ENCODE measurements around the gene ACTA2. TPM values are rescaled to one million over a fixed set of nuclear protein-coding genes. Genes with fewer than 3 reads are reported as not detected.

The ACTA2 gene
- polyA plus RNA-seq, 1 of the 3 experiments (the other 2 are of a cell fraction), result 130 TPM

GRCh38 chr10:88981435-88981834 lies 28.9 kb upstream of the ACTA2 start (continued):
- TF ChIP-seq YY1 (IDR thresholded peaks at IDR 0.05; ENCODE audit: low read depth), result no peak
- TF ChIP-seq NFIC (IDR thresholded peaks at IDR 0.05; ENCODE audit: borderline replicate concordance), result no peak
- no peak for TF ChIP-seq TCF12 (IDR thresholded peaks at IDR 0.05)
- no peak for TF ChIP-seq RAD21 (IDR thresholded peaks at IDR 0.05; ENCODE audit: low read length)
- TF ChIP-seq IRF3 (IDR thresholded peaks at IDR 0.05; ENCODE audit: low read depth, low read length), result no peak
- no peak for TF ChIP-seq USF2 (IDR thresholded peaks at IDR 0.05; ENCODE audit: borderline replicate concordance, low read depth, low read length)
- TF ChIP-seq FOSL2 (IDR thresholded peaks at IDR 0.05; ENCODE audit: borderline replicate concordance, low read depth), result no peak
- TF ChIP-seq GABPA (IDR thresholded peaks at IDR 0.05; ENCODE audit: low read depth), result no peak
- no peak for TF ChIP-seq EZH2phosphoT487 (IDR thresholded peaks at IDR 0.05; ENCODE audit: borderline replicate concordance, low read depth)
- no peak for TF ChIP-seq FOXJ3 (CRISPR knock-in tag; IDR thresholded peaks at IDR 0.05)
- TF ChIP-seq REST (IDR thresholded peaks at IDR 0.05; ENCODE audit: low read depth, low read length), result no peak

GRCh38 chr10:88980800-88981199 lies 28.2 kb upstream of the ACTA2 start:
- ChIA-PET POLR2A (no interaction called here), CTCF (interaction anchor here (0.7 to 8.7 kb wide), 4 partner anchors 10 to 145 kb away, joined by 3 to 90 read pairs (median 4); partner anchors contain the start of gene FAS)
- no peaks in the 10 kb centered on the region for H3K9me2 ChIP-seq
- WGBS (ENCODE audit: low lambda C conversion rate), result 95% methylated on average over 3 of the region's 4 CpGs
- H3K27ac ChIP-seq (ENCODE audit: low read depth in 2 of 2, low read length in 1 of 2), result no peak overlapping the region
- no peaks in the 10 kb centered on the region for H4K20me1 ChIP-seq (ENCODE audit: insufficient read depth)
- no peak overlapping the region for H2AFZ ChIP-seq (ENCODE audit: low read depth)
- peaks cover 3% of the 10 kb centered on the region; the same call in 1 of the 2 replicates for H3K79me2 ChIP-seq (ENCODE audit: insufficient read depth)
- H3K9ac ChIP-seq, result no peak overlapping the region
- H3K36me3 ChIP-seq (replicated peaks in 1 of 2; ENCODE audit: control insufficient read depth in 1 of 2, insufficient read depth in 2 of 2, low read length in 1 of 2), result peaks cover 5% of the 10 kb centered on the region in 2 experiments
- H3K4me3 ChIP-seq (ENCODE audit: low read depth in 2 of 2, low read length in 1 of 2), result no peak overlapping the region
- DNase-seq, result no peak
- 0 out of 2 replicates have a peak overlapping the region, but pooled peaks have one; percentile 9 for H3K4me2 ChIP-seq
- no peaks in the 10 kb centered on the region for H3K27me3 ChIP-seq (ENCODE audit: insufficient read depth)
- no peaks in the 10 kb centered on the region for H3F3A ChIP-seq (replicated peaks; ENCODE audit: insufficient read depth)
- H3K9me3 ChIP-seq, result no peaks in the 10 kb centered on the region
- peaks cover 6 to 41% of the 10 kb centered on the region in 2 experiments; a peak in 3 of 4 replicates for H3K4me1 ChIP-seq (ENCODE audit: control insufficient read depth in 1 of 2, insufficient read depth in 2 of 2, low read depth in 1 of 2, low read length in 1 of 2)
- TF ChIP-seq, protein P1, sequence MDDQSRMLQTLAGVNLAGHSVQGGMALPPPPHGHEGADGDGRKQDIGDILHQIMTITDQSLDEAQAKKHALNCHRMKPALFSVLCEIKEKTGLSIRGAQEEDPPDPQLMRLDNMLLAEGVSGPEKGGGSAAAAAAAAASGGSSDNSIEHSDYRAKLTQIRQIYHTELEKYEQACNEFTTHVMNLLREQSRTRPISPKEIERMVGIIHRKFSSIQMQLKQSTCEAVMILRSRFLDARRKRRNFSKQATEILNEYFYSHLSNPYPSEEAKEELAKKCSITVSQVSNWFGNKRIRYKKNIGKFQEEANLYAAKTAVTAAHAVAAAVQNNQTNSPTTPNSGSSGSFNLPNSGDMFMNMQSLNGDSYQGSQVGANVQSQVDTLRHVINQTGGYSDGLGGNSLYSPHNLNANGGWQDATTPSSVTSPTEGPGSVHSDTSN (IDR thresholded peaks at IDR 0.05), result no peak
- TF ChIP-seq MEF2A (IDR thresholded peaks at IDR 0.05; ENCODE audit: borderline replicate concordance, low read depth) (no peak), RXRA (IDR thresholded peaks at IDR 0.05; ENCODE audit: borderline replicate concordance, low read depth) (no peak), TAF1 (IDR thresholded peaks at IDR 0.05; ENCODE audit: borderline replicate concordance, low read depth, low read length) (no peak), USF2 (IDR thresholded peaks at IDR 0.05; ENCODE audit: borderline replicate concordance, low read depth, low read length) (no peak), CHD2 (IDR thresholded peaks at IDR 0.05; ENCODE audit: low read length, partially characterized antibody) (no peak), GABPA (IDR thresholded peaks at IDR 0.05; ENCODE audit: low read depth) (no peak), FOSL2 (IDR thresholded peaks at IDR 0.05; ENCODE audit: borderline replicate concordance, low read depth) (no peak)
- TF ChIP-seq, protein P2, sequence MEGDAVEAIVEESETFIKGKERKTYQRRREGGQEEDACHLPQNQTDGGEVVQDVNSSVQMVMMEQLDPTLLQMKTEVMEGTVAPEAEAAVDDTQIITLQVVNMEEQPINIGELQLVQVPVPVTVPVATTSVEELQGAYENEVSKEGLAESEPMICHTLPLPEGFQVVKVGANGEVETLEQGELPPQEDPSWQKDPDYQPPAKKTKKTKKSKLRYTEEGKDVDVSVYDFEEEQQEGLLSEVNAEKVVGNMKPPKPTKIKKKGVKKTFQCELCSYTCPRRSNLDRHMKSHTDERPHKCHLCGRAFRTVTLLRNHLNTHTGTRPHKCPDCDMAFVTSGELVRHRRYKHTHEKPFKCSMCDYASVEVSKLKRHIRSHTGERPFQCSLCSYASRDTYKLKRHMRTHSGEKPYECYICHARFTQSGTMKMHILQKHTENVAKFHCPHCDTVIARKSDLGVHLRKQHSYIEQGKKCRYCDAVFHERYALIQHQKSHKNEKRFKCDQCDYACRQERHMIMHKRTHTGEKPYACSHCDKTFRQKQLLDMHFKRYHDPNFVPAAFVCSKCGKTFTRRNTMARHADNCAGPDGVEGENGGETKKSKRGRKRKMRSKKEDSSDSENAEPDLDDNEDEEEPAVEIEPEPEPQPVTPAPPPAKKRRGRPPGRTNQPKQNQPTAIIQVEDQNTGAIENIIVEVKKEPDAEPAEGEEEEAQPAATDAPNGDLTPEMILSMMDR (IDR thresholded peaks at IDR 0.05), result no peak
- TF ChIP-seq, protein P3, sequence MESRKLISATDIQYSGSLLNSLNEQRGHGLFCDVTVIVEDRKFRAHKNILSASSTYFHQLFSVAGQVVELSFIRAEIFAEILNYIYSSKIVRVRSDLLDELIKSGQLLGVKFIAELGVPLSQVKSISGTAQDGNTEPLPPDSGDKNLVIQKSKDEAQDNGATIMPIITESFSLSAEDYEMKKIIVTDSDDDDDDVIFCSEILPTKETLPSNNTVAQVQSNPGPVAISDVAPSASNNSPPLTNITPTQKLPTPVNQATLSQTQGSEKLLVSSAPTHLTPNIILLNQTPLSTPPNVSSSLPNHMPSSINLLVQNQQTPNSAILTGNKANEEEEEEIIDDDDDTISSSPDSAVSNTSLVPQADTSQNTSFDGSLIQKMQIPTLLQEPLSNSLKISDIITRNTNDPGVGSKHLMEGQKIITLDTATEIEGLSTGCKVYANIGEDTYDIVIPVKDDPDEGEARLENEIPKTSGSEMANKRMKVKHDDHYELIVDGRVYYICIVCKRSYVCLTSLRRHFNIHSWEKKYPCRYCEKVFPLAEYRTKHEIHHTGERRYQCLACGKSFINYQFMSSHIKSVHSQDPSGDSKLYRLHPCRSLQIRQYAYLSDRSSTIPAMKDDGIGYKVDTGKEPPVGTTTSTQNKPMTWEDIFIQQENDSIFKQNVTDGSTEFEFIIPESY (IDR thresholded peaks at IDR 0.05; ENCODE audit: borderline replicate concordance, low read depth), result no peak

Data from SK-N-SH (cell line).